CD14-positive monocyte (primary cell): ENCODE measurements around the gene NRG3. TPM values are rescaled to one million over a fixed set of nuclear protein-coding genes. Genes with fewer than 3 reads are reported as not detected.

Source experiments
- DNase-seq, 3 donors: peaks; one replicate each; pipeline ENCODE4 v3.0.0-alpha.2; 2011 to 2022
- H2AFZ ChIP-seq: 2 replicates; pipeline ENCODE4 v1.6.0; 2012; ENCODE audit warnings: mild to moderate bottlenecking, low read depth, low read length, inconsistent platforms; ENCODE audit not compliant: insufficient read depth, poor library complexity, severe bottlenecking
- H3K27ac ChIP-seq, 2 donors: 1 replicate in 1 of 2; 2 replicates in 1 of 2; pipeline ENCODE4 v1.5.1; 2012 to 2013; ENCODE audit warnings: low read length in 2 of 2, control low read depth in 1 of 2, inconsistent platforms in 1 of 2, low read depth in 1 of 2, mild to moderate bottlenecking in 1 of 2
- H3K27me3 ChIP-seq, 2 donors: one replicate each; pipeline versions ENCODE4 v1.6.0 to v1.6.1; 2011 to 2013; ENCODE audit warnings: low read length in 2 of 2; ENCODE audit not compliant: control insufficient read depth in 2 of 2, insufficient read depth in 2 of 2
- H3K36me3 ChIP-seq, 2 donors: replicated peaks in 1 of 2; 1 replicate in 1 of 2; 2 replicates in 1 of 2; pipeline versions ENCODE4 v1.5.1 to v1.6.1; 2012 to 2013; ENCODE audit warnings: low read length in 2 of 2, control low read depth in 1 of 2, inconsistent platforms in 1 of 2, mild to moderate bottlenecking in 1 of 2; ENCODE audit not compliant: insufficient read depth in 2 of 2, control insufficient read depth in 1 of 2
- H3K4me1 ChIP-seq, 2 donors: 1 replicate in 1 of 2; 2 replicates in 1 of 2; pipeline versions ENCODE4 v1.5.1 to v1.6.1; 2012 to 2013; ENCODE audit warnings: low read length in 2 of 2, control low read depth in 1 of 2, inconsistent platforms in 1 of 2, mild to moderate bottlenecking in 1 of 2, moderate library complexity in 1 of 2; ENCODE audit not compliant: insufficient read depth in 2 of 2, control insufficient read depth in 1 of 2
- H3K4me2 ChIP-seq: replicated peaks from 2 replicates; pipeline ENCODE3; 2012; ENCODE audit warnings: low read length, moderate library complexity, mild to moderate bottlenecking; ENCODE audit not compliant: poor library complexity, severe bottlenecking; ENCODE audit errors: extremely low read depth
- H3K4me3 ChIP-seq, 3 experiments: fragments of 200-600 bp in 1 of 3; sonication (generic) in 1 of 3; replicated peaks in 1 of 3; 1 replicate in 2 of 3; 2 replicates in 1 of 3; pipeline ENCODE4 v1.5.1; 2011 to 2013; ENCODE audit warnings: low read length in 3 of 3, mild to moderate bottlenecking in 3 of 3, control low read depth in 2 of 3, low read depth in 2 of 3, inconsistent platforms in 1 of 3, moderate library complexity in 1 of 3
- H3K79me2 ChIP-seq: 2 replicates; pipeline ENCODE4 v1.6.0; 2012; ENCODE audit warnings: mild to moderate bottlenecking, control low read depth, inconsistent platforms, low read length, moderate library complexity; ENCODE audit not compliant: insufficient read depth
- H3K9ac ChIP-seq: 2 replicates; pipeline ENCODE4 v1.6.0; 2017; ENCODE audit warnings: low read length, mild to moderate bottlenecking; ENCODE audit not compliant: insufficient read depth, poor library complexity, severe bottlenecking
- H3K9me3 ChIP-seq, 2 donors: replicated peaks in 1 of 2; 1 replicate in 1 of 2; 2 replicates in 1 of 2; pipeline versions ENCODE4 v1.5.1 to v1.6.1; 2012 to 2013; ENCODE audit warnings: low read length in 2 of 2, control low read depth in 1 of 2; ENCODE audit not compliant: control insufficient read depth in 1 of 2, insufficient read depth in 1 of 2
- H4K20me1 ChIP-seq: 2 replicates; pipeline ENCODE4 v1.6.0; 2012; ENCODE audit warnings: mild to moderate bottlenecking, low read length, control low read depth, moderate library complexity; ENCODE audit not compliant: insufficient read depth
- H3K27ac Mint-ChIP-seq, 7 donors: one replicate each; pipeline ENCODE4 v1.8.0; 2020; ENCODE audit warnings: mild to moderate bottlenecking in 7 of 7, mixed read lengths in 7 of 7, moderate library complexity in 6 of 7, inconsistent platforms in 2 of 7
- H3K27me3 Mint-ChIP-seq, 3 donors: one replicate each; pipeline ENCODE4 v1.8.0; 2021 to 2022; ENCODE audit warnings: low read depth in 3 of 3, mild to moderate bottlenecking in 3 of 3, mixed read lengths in 3 of 3, moderate library complexity in 3 of 3, inconsistent platforms in 1 of 3
- H3K36me3 Mint-ChIP-seq, 2 donors: one replicate each; pipeline ENCODE4 v1.8.0; 2020; ENCODE audit warnings: mixed read lengths in 2 of 2, inconsistent platforms in 1 of 2, mild to moderate bottlenecking in 1 of 2
- H3K4me1 Mint-ChIP-seq: one replicate; pipeline ENCODE4 v1.8.0; 2020; ENCODE audit warnings: mild to moderate bottlenecking, mixed read lengths
- H3K4me3 Mint-ChIP-seq, 2 donors: one replicate each; pipeline ENCODE4 v1.8.0; 2020; ENCODE audit warnings: mild to moderate bottlenecking in 2 of 2, mixed read lengths in 2 of 2, moderate library complexity in 1 of 2
- H3K9me3 Mint-ChIP-seq, 7 donors: one replicate each; pipeline ENCODE4 v1.8.0; 2020 to 2022; ENCODE audit warnings: mixed read lengths in 7 of 7, mild to moderate bottlenecking in 6 of 7, moderate library complexity in 6 of 7, inconsistent platforms in 2 of 7
- CTCF ChIP-seq: fragments of 200-600 bp; IDR thresholded peaks from one replicate; pipeline ENCODE4 v1.8.0; 2022; ENCODE audit warnings: antibody characterized with exemption, mild to moderate bottlenecking
- WGBS: methylation state at CpG from one replicate; pipeline ENCODE4 v1.1.5; 2013; ENCODE audit warnings: missing lambda C conversion rate; ENCODE audit not compliant: insufficient coverage; 5-methylcytosine and 5-hydroxymethylcytosine counted together
- intact Hi-C, 2 donors: fragments of 100-400 bp; cut with micrococcal nuclease; formaldehyde crosslinking; loops; one replicate each; pipeline versions ENCODE4 v1.15.0 to v1.15.1; 2023
- polyA plus RNA-seq, 3 donors: library from polyadenylated mRNA; depleted of rRNA in 1 of 3; unstranded in 2 of 3; stranded (reverse) in 1 of 3; fragments of 300-500 nt in 2 of 3; fragments of >200 nt in 1 of 3; fragmentation: Illumina TruSeq in 2 of 3; gene quantifications; 1 replicate in 2 of 3; 2 replicates in 1 of 3; pipeline ENCODE4 v1.2.3, GENCODE V29; 2012 to 2021

The NRG3 gene
- polyA plus RNA-seq, 3 donors: not detected

DNA sequence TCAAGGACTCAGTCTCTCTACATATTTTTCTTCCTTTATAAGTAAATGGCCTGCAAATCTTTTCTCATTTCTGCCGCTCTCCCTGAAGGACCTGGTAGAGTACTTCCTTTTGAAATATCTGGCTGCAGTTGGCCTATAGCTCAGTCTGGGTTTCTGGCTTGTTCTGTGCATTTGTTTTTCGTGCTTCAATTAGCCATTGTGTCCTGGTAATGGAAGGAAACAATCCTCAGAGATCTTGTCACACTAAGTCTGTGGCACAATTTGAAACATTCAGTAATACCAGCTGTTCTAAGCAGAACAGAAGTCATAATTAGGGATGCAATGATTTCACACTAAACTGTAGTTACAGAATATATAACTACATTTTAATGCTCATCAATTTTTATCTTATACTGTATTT is 545.0 kb downstream of the NRG3 start:
- TF ChIP-seq CTCF: no peak
- Histone ChIP-seq H3K4me3 (no peak overlapping the region), H3K27ac (no peak overlapping the region), H4K20me1 (no peaks in the 10 kb centered on the region), H3K9ac (no peak overlapping the region), H3K4me1 (no peaks in the 10 kb centered on the region), H3K9me3 (no peaks in the 10 kb centered on the region), H3K27me3 (no peaks in the 10 kb centered on the region), H3K36me3 (no peaks in the 10 kb centered on the region), H3K79me2 (no peaks in the 10 kb centered on the region), H2AFZ (no peak overlapping the region), H3K4me2 (no peak overlapping the region)
- Mint-ChIP-seq H3K27me3 (no peaks in the 10 kb centered on the region), H3K27ac (no peak overlapping the region), H3K9me3 (peaks cover 0 to 3% (median 0%) of the 10 kb centered on the region in 7 donors), H3K36me3 (no peaks in the 10 kb centered on the region), H3K4me1 (no peaks in the 10 kb centered on the region), H3K4me3 (no peak overlapping the region)
- WGBS: 17% methylated on average over 1 of the region's 2 CpGs
- DNase-seq: no peak
- intact Hi-C loops: no loop called here

GRCh38 chr10:82429302-82429701 is 554.3 kb downstream of the NRG3 start:
- Histone ChIP-seq H3K4me3 (no peak overlapping the region), H3K27me3 (no peaks in the 10 kb centered on the region), H3K9me3 (peaks cover 4 to 8% of the 10 kb centered on the region in 2 donors), H3K9ac (no peak overlapping the region), H4K20me1 (no peaks in the 10 kb centered on the region), H3K4me1 (no peaks in the 10 kb centered on the region), H3K27ac (no peak overlapping the region), H2AFZ (no peak overlapping the region), H3K79me2 (no peaks in the 10 kb centered on the region), H3K4me2 (no peak overlapping the region), H3K36me3 (no peaks in the 10 kb centered on the region)
- no peak for DNase-seq
- Mint-ChIP-seq H3K9me3 (peaks cover 0 to 19% (median 6%) of the 10 kb centered on the region in 7 donors), H3K4me3 (no peak overlapping the region), H3K4me1 (no peaks in the 10 kb centered on the region), H3K27me3 (no peaks in the 10 kb centered on the region), H3K36me3 (no peaks in the 10 kb centered on the region), H3K27ac (no peak overlapping the region)
- no peak for TF ChIP-seq CTCF
- intact Hi-C loops: no loop called here
